SK-N-SH (cell line): ENCODE results near the gene CCN6. TPM values are rescaled to one million over a fixed set of nuclear protein-coding genes. Genes with fewer than 3 reads are reported as not detected.

Experiments
- CTCF ChIA-PET: fragments of 300-600, 350-600 bp; formaldehyde crosslinking; extraction: SDS; loops from one replicate; lab custom pipeline; 2021; lab: Yijun Ruan, JAX
- POLR2A ChIA-PET: fragments of 350-600 bp; sonication (Branson Sonifier 250); formaldehyde crosslinking; extraction: SDS; loops from one replicate; lab custom pipeline; 2020; ENCODE audit warnings: antibody characterized with exemption, inconsistent platforms; lab: Yijun Ruan, JAX
- DNase-seq: peaks from one replicate; pipeline ENCODE4 v3.0.0; 2012
- H2AFZ ChIP-seq: fragments of 200-600 bp; sonication (generic); 2 replicates; pipeline ENCODE4 v1.8.1; 2016; ENCODE audit warnings: antibody characterized with exemption, mild to moderate bottlenecking, low read depth
- H3F3A ChIP-seq: fragments of 200-600 bp; sonication (generic); replicated peaks from 2 replicates; pipeline ENCODE3; 2016; ENCODE audit warnings: antibody characterized with exemption, mild to moderate bottlenecking; ENCODE audit not compliant: insufficient read depth
- H3K27ac ChIP-seq, 2 experiments: fragments of 200-500 bp in 1 of 2; fragments of 200-600 bp in 1 of 2; sonication (Bioruptor generic) in 1 of 2; sonication (generic), shearing (Covaris generic) in 1 of 2; 2 replicates each; pipeline versions ENCODE4 v1.5.1 to v1.6.1; 2014 to 2016; ENCODE audit warnings: low read depth in 2 of 2, inconsistent platforms in 1 of 2, low read length in 1 of 2, mild to moderate bottlenecking in 1 of 2, mixed read lengths in 1 of 2
- H3K27me3 ChIP-seq: fragments of 200-600 bp; sonication (generic), shearing (Covaris generic); 2 replicates; pipeline ENCODE4 v1.6.1; 2016; ENCODE audit warnings: mixed run types; ENCODE audit not compliant: insufficient read depth
- H3K36me3 ChIP-seq, 2 experiments: fragments of 200-500 bp in 1 of 2; fragments of 200-600 bp in 1 of 2; sonication (Bioruptor generic) in 1 of 2; sonication (generic) in 1 of 2; replicated peaks in 1 of 2; 2 replicates each; pipeline versions ENCODE3 to v1.5.1; 2014 to 2016; ENCODE audit warnings: low read length in 1 of 2, mild to moderate bottlenecking in 1 of 2; ENCODE audit not compliant: insufficient read depth in 2 of 2, control insufficient read depth in 1 of 2
- H3K4me1 ChIP-seq, 2 experiments: fragments of 200-500 bp in 1 of 2; fragments of 200-600 bp in 1 of 2; sonication (Bioruptor generic) in 1 of 2; sonication (generic), shearing (Covaris generic) in 1 of 2; 2 replicates each; pipeline versions ENCODE4 v1.5.1 to v1.6.1; 2014 to 2016; ENCODE audit warnings: low read depth in 1 of 2, low read length in 1 of 2, mixed run types in 1 of 2; ENCODE audit not compliant: insufficient read depth in 2 of 2, control insufficient read depth in 1 of 2
- H3K4me2 ChIP-seq: fragments of 200-600 bp; sonication (generic), shearing (Covaris generic); 2 replicates; pipeline ENCODE4 v1.6.1; 2017; ENCODE audit warnings: mixed run types
- H3K4me3 ChIP-seq, 2 experiments: fragments of 200-500 bp in 1 of 2; fragments of 200-600 bp in 1 of 2; sonication (Bioruptor generic) in 1 of 2; sonication (generic), shearing (Covaris generic) in 1 of 2; 2 replicates each; pipeline versions ENCODE4 v1.5.1 to v1.8.1; 2014 to 2016; ENCODE audit warnings: low read depth in 2 of 2, inconsistent platforms in 1 of 2, low read length in 1 of 2, mild to moderate bottlenecking in 1 of 2, mixed read lengths in 1 of 2, moderate library complexity in 1 of 2
- H3K79me2 ChIP-seq: fragments of 200-600 bp; sonication (generic); 2 replicates; pipeline ENCODE4 v1.8.1; 2017; ENCODE audit warnings: mild to moderate bottlenecking; ENCODE audit not compliant: insufficient read depth
- H3K9ac ChIP-seq: fragments of 200-600 bp; sonication (generic); 2 replicates; pipeline ENCODE4 v1.6.1; 2017; ENCODE audit warnings: mixed run types
- H3K9me2 ChIP-seq: fragments of 200-600 bp; sonication (generic); 2 replicates; pipeline ENCODE4 v1.6.1; 2017; ENCODE audit warnings: mixed run types
- H3K9me3 ChIP-seq: fragments of 200-600 bp; sonication (generic); 2 replicates; pipeline ENCODE4 v1.6.1; 2017; ENCODE audit warnings: mixed run types, mild to moderate bottlenecking, moderate library complexity
- H4K20me1 ChIP-seq: fragments of 200-600 bp; sonication (generic); 2 replicates; pipeline ENCODE4 v1.6.1; 2017; ENCODE audit warnings: mild to moderate bottlenecking, mixed run types; ENCODE audit not compliant: insufficient read depth
- ELF1 ChIP-seq: IDR thresholded peaks from 2 replicates; pipeline ENCODE4 v1.4.0; 2012
- IRF3 ChIP-seq: fragments of 150-350 bp; IDR thresholded peaks from 2 replicates; pipeline ENCODE4 v1.6.1; 2016; ENCODE audit warnings: mild to moderate bottlenecking, low read depth, low read length
- MXI1 ChIP-seq: IDR thresholded peaks from 2 replicates; pipeline ENCODE4 v1.6.1; 2012; ENCODE audit warnings: mild to moderate bottlenecking, low read depth, low read length, improper control_type of control experiment
- NFIC ChIP-seq: IDR thresholded peaks from 2 replicates; pipeline ENCODE4 v1.4.0; 2012; ENCODE audit warnings: borderline replicate concordance
- NRF1 ChIP-seq: IDR thresholded peaks from 2 replicates; pipeline ENCODE4 v1.6.1; 2012; ENCODE audit warnings: low read depth, mild to moderate bottlenecking, low read length
- PBX3 ChIP-seq: IDR thresholded peaks from 2 replicates; pipeline ENCODE4; 2012
- RAD21 ChIP-seq: IDR thresholded peaks from 2 replicates; pipeline ENCODE4 v1.6.1; 2012; ENCODE audit warnings: mild to moderate bottlenecking, low read length
- TCF12 ChIP-seq: IDR thresholded peaks from 2 replicates; pipeline ENCODE4 v1.4.0; 2012
- ZBTB33 ChIP-seq: IDR thresholded peaks from 2 replicates; pipeline ENCODE4 v1.4.0; 2012; ENCODE audit warnings: low read depth, borderline replicate concordance
- WGBS: methylation state at CpG from one replicate; pipeline ENCODE4 v1.1.6; 2017; ENCODE audit warnings: low lambda C conversion rate; 5-methylcytosine and 5-hydroxymethylcytosine counted together
- polyA plus RNA-seq, 3 experiments: library from polyadenylated mRNA; depleted of rRNA; stranded (reverse); fragments of >200 nt; gene quantifications; 2 replicates each; pipeline ENCODE4 v1.2.3, GENCODE V29; 2012
- TF ChIP-seq, protein P1 (sequence below): IDR thresholded peaks from 2 replicates; pipeline ENCODE4 v1.4.0; 2012; ENCODE audit warnings: low read depth, borderline replicate concordance

CCN6 gene
- polyA plus RNA-seq, 1 of the 3 experiments (the other 2 are of a cell fraction): not detected

GRCh38 chr6:112030206-112030960 is 23.5 kb upstream of the CCN6 start:
- TF ChIP-seq NFIC: no peak
- no peak for TF ChIP-seq ELF1
- no peak for TF ChIP-seq IRF3
- no peak for TF ChIP-seq ZBTB33
- TF ChIP-seq, protein P1, sequence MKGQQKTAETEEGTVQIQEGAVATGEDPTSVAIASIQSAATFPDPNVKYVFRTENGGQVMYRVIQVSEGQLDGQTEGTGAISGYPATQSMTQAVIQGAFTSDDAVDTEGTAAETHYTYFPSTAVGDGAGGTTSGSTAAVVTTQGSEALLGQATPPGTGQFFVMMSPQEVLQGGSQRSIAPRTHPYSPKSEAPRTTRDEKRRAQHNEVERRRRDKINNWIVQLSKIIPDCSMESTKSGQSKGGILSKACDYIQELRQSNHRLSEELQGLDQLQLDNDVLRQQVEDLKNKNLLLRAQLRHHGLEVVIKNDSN: no peak
- TF ChIP-seq MXI1: no peak
- TF ChIP-seq PBX3: no peak
- TF ChIP-seq NRF1: no peak
- no peak for TF ChIP-seq RAD21
- no peak for TF ChIP-seq TCF12
- TF ChIP-seq, all 33 proteins: peak for 0
- Histone ChIP-seq H3K4me1 (peaks cover 8 to 10% of the 10 kb centered on the region in 2 experiments; a peak in 2 of 4 replicates), H3K27me3 (no peaks in the 10 kb centered on the region), H3K9me2 (no peaks in the 10 kb centered on the region), H3K4me2 (no peak overlapping the region), H3F3A (peaks cover 5% of the 10 kb centered on the region), H3K27ac (no peak overlapping the region), H3K4me3 (no peak overlapping the region), H2AFZ (no peak overlapping the region), H3K79me2 (no peaks in the 10 kb centered on the region), H3K36me3 (no peaks in the 10 kb centered on the region), H3K9me3 (no peaks in the 10 kb centered on the region), H4K20me1 (no peaks in the 10 kb centered on the region), H3K9ac (no peak overlapping the region)
- no peak for DNase-seq
- WGBS: 86% methylated on average over 7 of the region's 7 CpGs
- ChIA-PET CTCF (interaction anchor here (0.7 to 3.7 kb wide), 3 partner anchors 12 to 23 kb away, joined by 3 to 23 read pairs (median 4); no protein-coding TSS in a partner anchor), POLR2A (no interaction called here)
